Fibroblast of gingiva (primary cell): ENCODE results near the gene UACA.
"Not testable (repeated sequence)": the region's sequence is repeated elsewhere in the genome, so short reads cannot be mapped to it uniquely, and the experiment has no call there.

Source experiments
- DNase-seq: peaks from one replicate; pipeline ENCODE4 v3.0.0-alpha.2; 2011; ENCODE audit warnings: low read depth

Gene UACA

GRCh38 chr15:70752193-70752635, 11.1 kb downstream of the UACA start:
- DNase-seq, result no peak

GRCh38 chr15:70750203-70750869, 13.0 kb downstream of the UACA start:
- no peak for DNase-seq

- peak; percentile 30 for DNase-seq
These were observed 15.0 kb downstream of the UACA start for GRCh38 chr15:70748281-70748747.

GRCh38 chr15:70746598-70746997, 16.8 kb downstream of the UACA start:
- DNase-seq, result not testable (repeated sequence)

GRCh38 chr15:70742928-70743327, 20.4 kb downstream of the UACA start:
- DNase-seq, result peak; percentile 46

GRCh38 chr15:70741677-70742293, 21.6 kb downstream of the UACA start:
- DNase-seq, result peak; percentile 70

GRCh38 chr15:70741107-70741531, 22.2 kb downstream of the UACA start:
- peak; percentile 85 for DNase-seq

GRCh38 chr15:70735040-70735439, 28.3 kb downstream of the UACA start:
- DNase-seq, result not testable (repeated sequence)

- DNase-seq, result no peak
These were observed 34.2 kb downstream of the UACA start for GRCh38 chr15:70729164-70729563.

- DNase-seq, result no peak
These were observed 36.6 kb downstream of the UACA start for GRCh38 chr15:70726753-70727152.

GRCh38 chr15:70723927-70724326, 39.4 kb downstream of the UACA start:
- no peak for DNase-seq

GRCh38 chr15:70723122-70723422, 40.3 kb downstream of the UACA start:
- DNase-seq, result no peak

- peak; percentile 59 for DNase-seq
These were observed 40.9 kb downstream of the UACA start for GRCh38 chr15:70722266-70723121.

- no peak for DNase-seq
These were observed 42.9 kb downstream of the UACA start for GRCh38 chr15:70720228-70721016.

- peak; percentile 26 for DNase-seq
These were observed 46.0 kb downstream of the UACA start for GRCh38 chr15:70717237-70717793.

- no peak for DNase-seq
These were observed 47.4 kb downstream of the UACA start for GRCh38 chr15:70715840-70716485.

- no peak for DNase-seq
These were observed 48.8 kb downstream of the UACA start for GRCh38 chr15:70714565-70714964.

- DNase-seq, result peak; percentile 18
These were observed 49.3 kb downstream of the UACA start for GRCh38 chr15:70714015-70714414.

GRCh38 chr15:70712271-70712670, 51.1 kb downstream of the UACA start:
- no peak for DNase-seq

GRCh38 chr15:70710714-70711113, 52.6 kb downstream of the UACA start:
- DNase-seq, result no peak

- DNase-seq, result no peak
These were observed 54.5 kb downstream of the UACA start for GRCh38 chr15:70708839-70709238.
